Liver (tissue), 9 donors: ENCODE measurements around the gene CXCR4. TPM values are rescaled to one million over a fixed set of nuclear protein-coding genes. Genes with fewer than 3 reads are reported as not detected.

Experiments used
- DNase-seq: peaks from one replicate; pipeline ENCODE4 v3.0.0-alpha.2; 2017; ENCODE audit warnings: low spot score
- H3K27ac ChIP-seq, 2 donors: one replicate each; pipeline ENCODE4 v1.7.0; 2013; ENCODE audit warnings: inconsistent platforms in 2 of 2, low read length in 2 of 2, control low read depth in 1 of 2, low read depth in 1 of 2, mild to moderate bottlenecking in 1 of 2
- H3K27me3 ChIP-seq, 4 donors: one replicate each; pipeline versions ENCODE4 v1.6.1 to v1.7.0; 2013; ENCODE audit warnings: low read length in 3 of 4, inconsistent platforms in 1 of 4, mild to moderate bottlenecking in 1 of 4, moderate library complexity in 1 of 4; ENCODE audit not compliant: control insufficient read depth in 4 of 4, insufficient read depth in 4 of 4
- H3K36me3 ChIP-seq, 4 donors: one replicate each; pipeline versions ENCODE4 v1.6.1 to v1.7.0; 2013; ENCODE audit warnings: low read length in 3 of 4, mild to moderate bottlenecking in 3 of 4, low read depth in 1 of 4, moderate library complexity in 1 of 4; ENCODE audit not compliant: control insufficient read depth in 4 of 4, insufficient read depth in 3 of 4
- H3K4me1 ChIP-seq, 4 donors: one replicate each; pipeline versions ENCODE4 v1.6.1 to v1.7.0; 2013; ENCODE audit warnings: low read length in 3 of 4, mild to moderate bottlenecking in 3 of 4, moderate library complexity in 1 of 4; ENCODE audit not compliant: control insufficient read depth in 4 of 4, insufficient read depth in 4 of 4
- H3K4me3 ChIP-seq, 3 donors: one replicate each; pipeline versions ENCODE4 v1.6.1 to v1.7.0; 2013; ENCODE audit warnings: low read length in 3 of 3, control low read depth in 1 of 3, low read depth in 1 of 3, mild to moderate bottlenecking in 1 of 3
- H3K9ac ChIP-seq, 2 donors: one replicate each; pipeline ENCODE4 v1.7.0; 2013; ENCODE audit warnings: low read length in 2 of 2, mild to moderate bottlenecking in 2 of 2, moderate library complexity in 2 of 2, control low read depth in 1 of 2, low read depth in 1 of 2
- H3K9me3 ChIP-seq, 4 donors: one replicate each; pipeline versions ENCODE4 v1.6.1 to v1.7.0; 2013; ENCODE audit warnings: low read length in 3 of 4; ENCODE audit not compliant: control insufficient read depth in 4 of 4
- ATF3 ChIP-seq: IDR thresholded peaks from 2 replicates; pipeline ENCODE4 v1.6.1; 2016; ENCODE audit warnings: antibody characterized with exemption
- HNF4A ChIP-seq, 2 donors: conservative IDR thresholded peaks; 2 replicates each; pipeline ENCODE4 v1.6.1; 2016; ENCODE audit warnings: antibody characterized with exemption in 2 of 2, mild to moderate bottlenecking in 2 of 2
- MAX ChIP-seq: IDR thresholded peaks from 2 replicates; pipeline ENCODE4 v1.6.1; 2016; ENCODE audit warnings: antibody characterized with exemption
- REST ChIP-seq: IDR thresholded peaks from 2 replicates; pipeline ENCODE4 v1.6.1; 2016; ENCODE audit warnings: antibody characterized with exemption, mild to moderate bottlenecking
- SP1 ChIP-seq: IDR thresholded peaks from 2 replicates; pipeline ENCODE4 v1.6.1; 2018; ENCODE audit warnings: antibody characterized with exemption, mild to moderate bottlenecking
- ZBTB33 ChIP-seq: IDR thresholded peaks from 2 replicates; pipeline ENCODE4 v1.6.1; 2016; ENCODE audit warnings: antibody characterized with exemption
- WGBS: extraction: QIAGEN DNeasy Blood & Tissue Kit; methylation state at CpG from one replicate; pipeline ENCODE4 v1.1.7; 2013; 5-methylcytosine and 5-hydroxymethylcytosine counted together
- polyA plus RNA-seq, 2 donors: library from polyadenylated mRNA; stranded (reverse) in 1 of 2; unstranded in 1 of 2; fragments of 200-250 nt in 1 of 2; fragments of >200 nt in 1 of 2; fragmentation: Nextera tagmentation in 1 of 2; extraction: Ambion mirVana in 1 of 2; gene quantifications; one replicate each; pipeline versions ENCODE4 v1.2.1 to v1.2.3, GENCODE V29; 2013 to 2015
- total RNA-seq, 2 donors: library from RNA; depleted of rRNA; stranded (reverse); fragments of >200 nt; gene quantifications; one replicate each; pipeline ENCODE4 v1.2.3, GENCODE V29; 2014
- donor health status: healthy.
- donor health status: healthy.
- donor health status: healthy.
- donor health status: healthy.
- donor health status: healthy.

CXCR4 gene
- total and polyA plus RNA-seq, 4 donors = 5.0 to 9.0 (median 6.1) TPM

- 48% methylated on average over 1 of the region's 1 CpG for WGBS
- Histone ChIP-seq H3K9me3 (no peaks in the 10 kb centered on the region), H3K36me3 (no peaks in the 10 kb centered on the region), H3K27me3 (peaks cover 0 to 5% (median 0%) of the 10 kb centered on the region in 4 donors), H3K9ac (no peak overlapping the region), H3K4me1 (no peaks in the 10 kb centered on the region), H3K27ac (no peak overlapping the region), H3K4me3 (no peak overlapping the region)
- TF ChIP-seq SP1 (no peak), ATF3 (no peak)
- no peak for DNase-seq
Observed at GRCh38 chr2:136149011-136149410, 31.1 kb upstream of the CXCR4 start.

GRCh38 chr2:136146564-136146963, 28.6 kb upstream of the CXCR4 start:
- TF ChIP-seq MAX (no peak), HNF4A (conservative IDR thresholded peaks at IDR 0.05) (no peak)
- H3K36me3 ChIP-seq = no peaks in the 10 kb centered on the region
- no peaks in the 10 kb centered on the region for H3K9me3 ChIP-seq
- DNase-seq = no peak
- H3K9ac ChIP-seq = no peak overlapping the region
- H3K27me3 ChIP-seq = peaks cover 0 to 9% (median 0%) of the 10 kb centered on the region in 4 donors
- no peak overlapping the region for H3K27ac ChIP-seq
- H3K4me3 ChIP-seq = no peak overlapping the region
- H3K4me1 ChIP-seq = no peaks in the 10 kb centered on the region

- TF ChIP-seq REST (no peak), HNF4A (conservative IDR thresholded peaks at IDR 0.05) (no peak), ZBTB33 (no peak)
- H3K9me3 ChIP-seq = no peaks in the 10 kb centered on the region
- H3K4me3 ChIP-seq = no peak overlapping the region
- H3K36me3 ChIP-seq = no peaks in the 10 kb centered on the region
- peaks cover 0 to 10% (median 0%) of the 10 kb centered on the region in 4 donors for H3K27me3 ChIP-seq
- H3K4me1 ChIP-seq = no peaks in the 10 kb centered on the region
- H3K27ac ChIP-seq = no peak overlapping the region
- no peak overlapping the region for H3K9ac ChIP-seq
- 40% methylated on average over 6 of the region's 6 CpGs for WGBS
- DNase-seq = no peak
Observed at GRCh38 chr2:136143603-136144451, 25.9 kb upstream of the CXCR4 start.
